Progenitor cell of endocrine pancreas (in vitro differentiated cells): Measurements from ENCODE around the gene HOXA11. TPM values are rescaled to one million over a fixed set of nuclear protein-coding genes. Genes with fewer than 3 reads are reported as not detected.

Source experiments
- DNase-seq: peaks from one replicate; pipeline ENCODE4 v3.0.0; 2021; ENCODE audit warnings: low spot score; ENCODE audit not compliant: unreplicated experiment
- H3K27ac Mint-ChIP-seq: 2 replicates; pipeline ENCODE4 v1.8.0; 2021; ENCODE audit warnings: mild to moderate bottlenecking, moderate library complexity, mixed read lengths
- H3K27me3 Mint-ChIP-seq: 2 replicates; pipeline ENCODE4 v1.8.0; 2021; ENCODE audit warnings: mixed read lengths
- H3K36me3 Mint-ChIP-seq: 2 replicates; pipeline ENCODE4 v1.8.0; 2022; ENCODE audit warnings: mixed read lengths; ENCODE audit not compliant: insufficient read depth
- H3K4me1 Mint-ChIP-seq: 2 replicates; pipeline ENCODE4 v1.8.0; 2021; ENCODE audit warnings: low read depth, mixed read lengths
- H3K4me3 Mint-ChIP-seq: 2 replicates; pipeline ENCODE4 v1.8.0; 2021; ENCODE audit warnings: low read depth, mild to moderate bottlenecking, moderate library complexity, mixed read lengths
- H3K9me3 Mint-ChIP-seq: 2 replicates; pipeline ENCODE4 v1.8.0; 2021; ENCODE audit warnings: low read depth, mixed read lengths
- CTCF ChIP-seq: fragments of 200-600 bp; sonication (generic); IDR thresholded peaks from one replicate; pipeline ENCODE4 v1.5.0; 2021; ENCODE audit warnings: antibody characterized with exemption, mild to moderate bottlenecking; ENCODE audit not compliant: unreplicated experiment
- total RNA-seq: library from RNA; stranded (reverse); gene quantifications from 2 replicates; pipeline ENCODE4 v1.2.1, GENCODE V29; 2021

The HOXA11 gene
- total RNA-seq, 1 donor from 2014 or later = not detected

DNA sequence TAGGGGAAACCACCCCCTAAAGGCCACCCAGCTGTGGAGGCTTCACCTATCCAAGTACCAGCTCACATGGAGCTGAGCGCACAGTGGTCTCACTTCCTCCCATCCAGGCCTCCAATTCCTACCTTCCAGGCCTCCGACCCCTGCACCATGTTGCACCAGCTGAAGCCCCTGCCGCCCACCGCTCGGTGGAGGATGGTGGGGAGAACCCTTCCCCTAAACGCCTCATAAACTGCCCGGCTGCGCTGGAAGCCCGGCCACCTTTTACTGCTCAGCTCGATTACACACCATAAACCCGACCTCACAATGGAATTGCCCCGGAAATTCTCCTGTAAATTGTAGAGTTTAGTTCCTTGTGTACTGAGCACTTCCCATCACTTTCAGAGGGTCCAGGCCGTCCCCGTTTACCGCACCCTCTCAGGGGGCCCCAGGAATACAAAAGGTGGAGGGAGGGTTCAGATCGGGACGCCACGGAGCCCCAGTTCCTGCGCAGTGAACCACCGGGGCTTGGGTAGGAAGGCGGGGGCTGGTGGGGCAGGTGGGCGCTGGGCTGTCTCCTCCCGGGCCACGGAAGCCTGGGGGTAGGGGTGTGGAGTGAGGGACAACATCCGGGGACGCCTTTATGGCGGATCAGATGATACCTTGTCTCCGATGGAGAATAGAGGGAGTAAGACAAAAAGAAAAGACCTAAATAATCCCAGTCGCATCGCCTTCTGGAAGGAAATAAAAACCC is 27.2 kb downstream of the HOXA11 start:
- peak overlapping the region; percentile 49 for H3K27ac Mint-ChIP-seq
- peak overlapping the region; percentile 38 for H3K4me3 Mint-ChIP-seq
- H3K27me3 Mint-ChIP-seq = peaks cover 89% of the 10 kb centered on the region
- no peak for TF ChIP-seq CTCF
- no peak for DNase-seq
- H3K36me3 Mint-ChIP-seq = peaks cover 2% of the 10 kb centered on the region
- H3K9me3 Mint-ChIP-seq = no peaks in the 10 kb centered on the region
- peaks cover 7% of the 10 kb centered on the region for H3K4me1 Mint-ChIP-seq

DNA sequence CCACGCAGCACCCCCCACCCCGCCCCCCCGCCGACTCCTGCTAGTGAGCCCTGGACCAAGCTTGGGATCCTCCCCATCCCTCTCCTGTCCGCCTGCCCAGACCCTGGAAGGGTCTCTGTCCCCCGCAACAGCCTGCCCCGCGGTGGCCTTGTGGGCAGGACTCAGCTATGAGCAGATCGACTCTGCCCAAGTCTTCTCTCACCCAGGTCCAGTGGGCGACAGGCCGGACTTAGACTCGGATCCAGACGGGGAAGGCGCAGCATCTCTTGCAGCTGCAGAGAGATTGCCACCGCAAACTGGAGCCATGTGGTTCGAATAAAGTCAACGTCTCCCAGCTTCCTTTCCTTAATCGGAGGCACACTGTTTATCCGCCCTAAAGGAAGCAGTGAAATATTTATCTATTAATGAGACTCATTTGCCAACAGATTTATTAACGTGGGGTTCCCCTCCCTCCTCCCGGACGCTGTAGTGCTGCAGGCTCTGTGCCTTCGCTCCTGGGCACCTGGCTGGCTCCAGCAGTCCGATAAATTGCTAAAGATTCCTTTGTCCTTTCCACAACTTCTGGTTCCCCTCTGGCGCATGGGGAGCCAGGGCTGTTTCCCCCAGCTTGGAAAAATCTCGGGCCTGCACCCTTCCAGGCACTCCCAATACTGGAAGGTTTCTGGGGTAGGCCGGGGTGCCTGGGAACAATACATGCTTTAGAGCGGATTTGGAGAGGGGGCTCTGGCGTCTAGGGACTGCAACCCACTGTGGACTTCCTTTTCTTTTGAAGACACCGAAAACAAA is 27.9 kb downstream of the HOXA11 start:
- peaks cover 2% of the 10 kb centered on the region for H3K36me3 Mint-ChIP-seq
- H3K9me3 Mint-ChIP-seq = no peaks in the 10 kb centered on the region
- peak overlapping the region; percentile 52 for H3K4me3 Mint-ChIP-seq
- peaks cover 7% of the 10 kb centered on the region for H3K4me1 Mint-ChIP-seq
- H3K27me3 Mint-ChIP-seq = peaks cover 87% of the 10 kb centered on the region
- TF ChIP-seq CTCF = no peak
- no peak overlapping the region for H3K27ac Mint-ChIP-seq
- no peak for DNase-seq

DNA sequence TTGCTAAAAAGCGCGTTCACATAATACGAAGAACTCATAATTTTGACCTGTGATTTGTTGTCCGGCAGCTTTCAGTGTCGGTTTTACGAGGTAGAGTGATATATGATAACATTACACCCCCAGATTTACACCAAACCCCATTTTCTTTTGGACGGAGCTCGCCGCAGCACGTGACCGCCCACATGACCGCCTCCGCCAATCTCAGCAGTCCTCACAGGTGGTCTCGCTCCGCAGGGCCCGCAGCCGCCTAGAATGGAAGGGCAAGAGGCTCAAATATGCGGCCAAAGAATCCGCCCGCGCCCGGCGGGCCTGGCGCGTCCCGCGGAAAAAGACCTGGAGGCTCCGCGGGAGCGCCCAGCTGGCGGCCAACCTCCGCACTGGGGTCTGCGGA is 28.5 kb downstream of the HOXA11 start, which contains the start of gene HOXA7:
TSS of gene HOXA7 (minus strand) at position 168 of the 391 bp plus-strand sequence. CDS start at position 38, 130 bp downstream.
- Mint-ChIP-seq H3K4me3 (peak within 1 kb of the TSS; percentile 80), H3K36me3 (peaks cover 2% of the 10 kb centered on the region), H3K4me1 (peaks cover 7% of the 10 kb centered on the region), H3K27ac (peak within 1 kb of the TSS; percentile 85), H3K9me3 (no peaks in the 10 kb centered on the region), H3K27me3 (peaks cover 89% of the 10 kb centered on the region)
- no peak for TF ChIP-seq CTCF
- DNase-seq = no peak

GRCh38 chr7:27155816-27156507 is 29.1 kb downstream of the HOXA11 start:
- Mint-ChIP-seq H3K27ac (peak overlapping the region; percentile 85), H3K9me3 (no peaks in the 10 kb centered on the region), H3K36me3 (peaks cover 2% of the 10 kb centered on the region), H3K4me3 (peak overlapping the region; percentile 80), H3K4me1 (peaks cover 6% of the 10 kb centered on the region), H3K27me3 (peaks cover 91% of the 10 kb centered on the region)
- no peak for DNase-seq
- TF ChIP-seq CTCF = no peak
